HG03159 (cell line): ENCODE data around the gene ADPRS.

ENCODE experiments used
- ATAC-seq: cut with Tn5 transposase; IDR thresholded peaks from one replicate; pipeline ENCODE4 v1.9.1; 2021; ENCODE audit warnings: mild to moderate bottlenecking, moderate library complexity; ENCODE audit not compliant: unreplicated experiment

The ADPRS gene

GRCh38 chr1:36087233-36088123, 1.2 kb upstream of the ADPRS start:
- ATAC-seq = no peak

GRCh38 chr1:36088265-36088576, 471 bp upstream of the ADPRS start:
- no peak for ATAC-seq

- ATAC-seq = peak; percentile 2
Measured at GRCh38 chr1:36089393-36090121, 865 bp downstream of the ADPRS start.

- ATAC-seq = no peak
Measured at GRCh38 chr1:36091141-36091540, 2.4 kb downstream of the ADPRS start.

- no peak for ATAC-seq
Measured at GRCh38 chr1:36091698-36092097, 3.0 kb downstream of the ADPRS start.

GRCh38 chr1:36092166-36092797, 3.6 kb downstream of the ADPRS start:
- ATAC-seq = no peak

GRCh38 chr1:36092798-36093185, 4.1 kb downstream of the ADPRS start:
- ATAC-seq = no peak

GRCh38 chr1:36093226-36093625, 4.5 kb downstream of the ADPRS start:
- ATAC-seq = no peak

- no peak for ATAC-seq
Measured at GRCh38 chr1:36093929-36094328, 5.2 kb downstream of the ADPRS start.

GRCh38 chr1:36094621-36095061, 5.9 kb downstream of the ADPRS start:
- ATAC-seq = no peak

GRCh38 chr1:36095760-36096405, 7.2 kb downstream of the ADPRS start:
- no peak for ATAC-seq

- ATAC-seq = no peak
Measured at GRCh38 chr1:36096500-36097432, 8.1 kb downstream of the ADPRS start.

- ATAC-seq = no peak
Measured at GRCh38 chr1:36097693-36098585, 9.2 kb downstream of the ADPRS start.

- ATAC-seq = no peak
Measured at GRCh38 chr1:36098650-36099365, 10.1 kb downstream of the ADPRS start.

GRCh38 chr1:36099681-36100341, 11.1 kb downstream of the ADPRS start:
- no peak for ATAC-seq

GRCh38 chr1:36100376-36100775, 11.7 kb downstream of the ADPRS start:
- ATAC-seq = no peak

GRCh38 chr1:36101546-36101945, 12.9 kb downstream of the ADPRS start:
- ATAC-seq = no peak

GRCh38 chr1:36106269-36106668, 17.6 kb downstream of the ADPRS start:
- no peak for ATAC-seq
